ENCODE measurements around the gene FAM118B.

Gene FAM118B

GRCh38 chr11:126211236-126212088 is at the start of gene FAM118B, which contains the start of gene RPUSD4:
Gene FAM118B (plus strand): TSS chr11:126211782. CDS start chr11:126235002, 23,220 bp downstream.
Gene RPUSD4 (minus strand): TSS chr11:126211650. CDS start chr11:126211638, 12 bp downstream.
- DNase-seq, result peak; percentile 98

- DNase-seq, result no peak
Observed at GRCh38 chr11:126162306-126163030, 49.1 kb upstream of the FAM118B start.

- no peak for DNase-seq
Observed at GRCh38 chr11:126163074-126163700, 48.4 kb upstream of the FAM118B start.

DNA sequence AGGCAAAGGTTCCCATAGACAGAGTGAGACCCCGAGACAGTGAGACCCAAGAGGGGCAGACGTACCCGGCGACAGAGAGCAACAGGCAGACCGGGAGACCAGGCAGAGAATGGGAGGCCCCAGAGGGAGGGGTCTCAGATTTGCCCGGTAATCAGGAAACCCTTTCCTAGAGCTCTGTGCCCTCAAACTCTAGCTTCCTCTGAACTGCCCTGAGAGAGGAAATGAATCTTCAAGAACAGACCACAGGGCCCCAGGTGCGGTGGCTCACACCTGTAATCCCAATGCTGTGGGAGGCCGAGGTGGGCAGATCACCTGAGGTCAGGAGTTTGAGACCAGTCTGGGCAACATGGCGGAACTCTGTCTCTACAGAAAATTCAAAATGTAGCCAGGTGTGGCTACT is 47.8 kb upstream of the FAM118B start:
- DNase-seq, result no peak

- DNase-seq, result no peak
Observed at GRCh38 chr11:126164781-126165180, 46.8 kb upstream of the FAM118B start.

DNA sequence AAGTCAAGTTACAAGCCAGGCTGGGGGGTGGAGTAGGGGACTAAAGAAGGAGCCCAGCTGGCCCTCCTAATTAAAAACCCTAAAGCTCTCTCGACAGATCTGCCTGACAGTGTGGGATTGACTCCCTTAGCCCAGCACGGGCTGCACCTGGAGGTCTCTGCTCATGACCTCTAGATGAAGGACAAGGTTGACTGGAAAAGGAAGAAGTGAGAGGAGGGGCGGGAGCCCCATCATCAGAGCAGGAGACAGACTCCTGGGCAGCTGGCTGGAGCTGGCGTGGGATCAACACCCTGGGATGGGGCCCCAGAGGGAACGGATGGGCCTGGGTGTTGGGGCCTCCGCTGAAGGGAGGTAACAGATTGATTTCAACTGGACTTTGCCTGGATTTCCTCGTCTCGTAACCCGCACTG is 46.3 kb upstream of the FAM118B start:
- DNase-seq, result no peak

- no peak for DNase-seq
Observed at GRCh38 chr11:126165757-126166156, 45.8 kb upstream of the FAM118B start.

DNA sequence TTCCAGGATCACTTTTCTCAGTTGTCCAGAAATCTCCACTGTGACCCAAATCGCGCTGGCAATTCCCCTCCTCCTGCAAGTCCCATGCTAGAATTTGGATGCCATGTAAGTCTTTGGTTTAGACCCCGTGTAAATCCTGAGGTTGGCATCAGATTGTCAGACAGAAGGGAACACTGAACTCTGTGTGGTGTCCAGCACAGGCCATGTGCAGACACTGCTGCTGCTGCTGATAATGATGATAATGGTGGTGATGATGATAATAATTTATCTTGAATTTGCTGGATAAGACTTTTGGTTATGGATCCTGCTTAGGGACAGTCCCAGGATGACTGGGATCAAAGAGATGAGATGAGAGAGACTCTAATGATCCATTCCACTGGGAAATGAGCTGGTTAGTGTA is 45.2 kb upstream of the FAM118B start:
- no peak for DNase-seq

DNA sequence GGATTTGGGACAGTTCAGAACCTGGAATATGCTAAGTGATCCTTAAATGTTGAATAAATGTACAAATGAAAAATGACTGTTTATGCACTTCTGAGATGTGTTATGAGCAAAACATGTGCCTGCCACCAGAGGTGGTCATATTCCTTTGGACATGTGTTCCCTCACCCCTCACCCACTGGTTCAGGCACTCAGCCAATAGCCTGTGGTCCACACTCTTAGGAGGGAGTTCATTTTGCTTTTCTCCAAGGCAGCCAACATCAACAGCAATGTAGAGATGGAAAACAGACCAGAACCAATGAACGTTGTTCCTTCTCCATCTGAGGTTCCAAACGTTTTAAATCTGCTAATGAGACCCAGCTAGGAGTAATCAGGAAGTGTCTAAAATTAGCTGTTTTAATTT is 44.1 kb upstream of the FAM118B start:
- DNase-seq, result no peak

GRCh38 chr11:126169291-126169690 is 42.3 kb upstream of the FAM118B start:
- DNase-seq, result no peak

GRCh38 chr11:126172596-126173038 is 39.0 kb upstream of the FAM118B start:
- no peak for DNase-seq

DNA sequence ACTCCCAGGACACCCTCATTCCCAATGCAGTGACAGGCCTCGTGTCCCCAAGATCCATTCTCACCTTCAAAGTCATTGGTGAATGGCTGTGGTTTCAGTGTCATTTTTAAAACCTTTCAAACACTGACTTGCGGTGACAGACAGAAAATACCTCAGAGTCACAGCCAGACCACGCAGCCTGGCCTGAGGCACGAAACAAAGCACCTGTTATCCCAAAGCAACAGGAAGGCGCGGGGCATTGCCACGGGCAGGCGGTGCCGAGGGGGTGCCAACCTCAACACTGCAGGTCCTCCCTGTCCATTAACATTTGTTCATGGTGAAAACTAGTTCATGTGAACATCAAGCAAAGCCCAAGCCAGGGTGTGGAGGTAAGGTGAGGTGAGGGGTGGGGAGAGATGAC is 38.3 kb upstream of the FAM118B start:
- no peak for DNase-seq

- no peak for DNase-seq
Observed at GRCh38 chr11:126174816-126175215, 36.8 kb upstream of the FAM118B start.

DNA sequence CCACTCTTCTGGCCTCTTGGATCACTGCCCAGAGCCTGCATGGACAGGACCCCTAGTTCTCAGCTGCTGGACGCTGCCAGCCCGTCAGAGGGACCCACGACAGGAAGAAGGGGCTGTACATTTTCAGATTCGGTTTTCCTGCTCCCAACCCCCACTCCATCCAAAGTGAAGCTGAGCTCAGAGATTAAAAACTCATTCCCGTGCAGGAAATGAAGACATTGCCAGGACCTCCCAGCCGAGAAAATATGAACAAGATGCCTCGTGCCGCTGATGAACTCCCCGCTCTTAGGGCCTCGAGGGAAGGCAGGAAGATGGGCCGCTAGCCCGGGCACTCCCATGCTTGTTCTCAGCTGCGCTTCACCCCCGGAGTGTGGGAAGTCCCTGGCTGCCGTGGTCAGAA is 36.2 kb upstream of the FAM118B start:
- no peak for DNase-seq

DNA sequence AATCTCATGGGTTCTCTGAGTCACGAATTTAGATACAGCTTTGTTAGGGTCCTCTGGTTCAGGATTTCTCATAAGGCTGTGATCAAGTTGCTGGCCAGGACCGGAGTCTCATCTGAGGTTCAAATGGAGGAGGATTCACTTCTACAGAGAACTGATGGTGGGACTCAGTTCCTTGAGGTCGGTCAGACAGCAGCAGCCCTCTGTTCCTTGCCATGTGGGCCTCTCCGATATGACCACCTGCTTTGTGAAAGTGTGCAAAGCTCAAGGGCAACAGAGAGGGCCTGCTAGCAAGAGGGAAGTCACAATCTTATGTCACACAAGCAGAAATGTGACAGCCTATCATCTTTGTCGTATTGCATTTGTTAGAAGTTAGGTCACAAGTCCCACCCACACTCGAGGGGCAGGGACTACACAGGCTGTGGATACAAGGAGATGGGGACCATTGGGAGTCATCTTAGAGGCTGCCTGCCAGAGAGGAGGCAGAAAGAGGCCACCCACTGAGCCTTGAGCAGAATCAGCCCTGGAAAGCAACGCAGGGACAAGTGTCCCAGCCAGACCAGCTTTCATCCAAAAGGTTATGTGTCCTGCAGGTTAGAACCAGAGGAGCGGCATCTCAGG is 34.6 kb upstream of the FAM118B start:
- DNase-seq, result no peak

GRCh38 chr11:126181939-126182730 is 29.4 kb upstream of the FAM118B start:
- no peak for DNase-seq

DNA sequence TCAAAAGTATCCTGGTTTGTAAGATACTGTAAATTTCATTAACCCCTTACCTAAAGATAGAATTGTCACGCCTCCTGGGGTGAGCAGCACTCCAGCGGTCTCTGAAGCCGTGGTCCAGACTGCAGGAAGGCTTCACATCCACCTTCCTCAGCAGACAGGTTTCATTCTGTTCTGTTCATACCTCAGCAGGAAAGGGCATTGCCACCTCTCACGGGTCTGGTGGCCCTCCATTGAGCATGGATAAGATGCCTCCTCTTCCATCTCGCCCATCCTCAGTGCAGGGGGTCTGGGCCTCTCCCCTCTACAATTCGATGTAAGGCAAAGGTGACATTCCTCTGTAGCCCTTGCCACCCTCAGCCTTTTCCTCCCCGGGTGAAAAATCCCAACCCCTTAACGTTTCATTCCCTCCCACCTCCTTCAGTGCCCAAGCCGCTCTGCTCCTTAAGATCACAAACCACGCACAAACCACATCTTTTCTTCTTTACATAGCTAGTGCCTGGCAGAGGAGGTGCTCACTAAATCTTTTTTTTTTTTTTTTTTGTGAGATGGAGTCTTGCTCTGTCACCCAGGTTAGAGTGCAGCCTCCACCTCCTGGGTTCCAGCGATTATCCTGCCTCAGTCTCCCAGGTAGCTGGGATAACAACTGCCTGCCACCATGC is 28.7 kb upstream of the FAM118B start:
- no peak for DNase-seq

DNA sequence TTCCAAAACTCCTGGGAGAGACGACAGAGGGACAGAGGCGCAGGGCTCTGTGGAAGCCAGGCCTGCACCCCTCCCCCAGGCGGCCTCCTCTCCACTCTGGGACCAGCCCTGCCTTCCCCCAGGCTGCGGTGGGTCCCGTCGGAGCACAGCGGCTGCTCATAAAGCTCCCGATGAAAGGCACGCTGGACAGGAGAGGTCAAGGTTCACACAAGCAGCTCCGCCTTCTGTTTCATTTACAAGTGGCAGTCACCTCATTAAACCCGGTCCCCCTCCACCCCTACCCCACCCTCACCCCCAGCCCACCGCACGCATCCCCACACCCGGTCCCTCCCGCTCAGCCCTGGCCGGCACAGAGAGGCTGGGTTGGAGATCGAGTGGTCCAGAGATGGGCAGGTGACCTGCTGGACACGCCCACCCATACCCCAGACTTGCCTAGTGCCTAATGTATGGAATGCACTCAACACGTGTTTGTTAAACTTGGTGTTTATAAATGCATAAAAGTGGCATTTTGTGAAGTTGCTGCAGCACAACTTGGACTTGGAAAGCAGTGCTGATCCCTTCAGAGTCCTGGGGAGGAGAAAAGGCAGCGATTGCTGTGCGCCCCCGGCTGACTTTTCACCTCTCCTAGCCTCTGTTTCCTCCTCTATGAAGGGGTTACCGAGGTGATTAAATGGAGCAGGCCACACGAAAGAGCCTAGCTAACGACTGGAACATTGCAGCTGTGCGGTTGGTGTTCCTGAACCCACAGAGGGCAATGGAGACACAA is 26.1 kb upstream of the FAM118B start:
- DNase-seq, result no peak

DNA sequence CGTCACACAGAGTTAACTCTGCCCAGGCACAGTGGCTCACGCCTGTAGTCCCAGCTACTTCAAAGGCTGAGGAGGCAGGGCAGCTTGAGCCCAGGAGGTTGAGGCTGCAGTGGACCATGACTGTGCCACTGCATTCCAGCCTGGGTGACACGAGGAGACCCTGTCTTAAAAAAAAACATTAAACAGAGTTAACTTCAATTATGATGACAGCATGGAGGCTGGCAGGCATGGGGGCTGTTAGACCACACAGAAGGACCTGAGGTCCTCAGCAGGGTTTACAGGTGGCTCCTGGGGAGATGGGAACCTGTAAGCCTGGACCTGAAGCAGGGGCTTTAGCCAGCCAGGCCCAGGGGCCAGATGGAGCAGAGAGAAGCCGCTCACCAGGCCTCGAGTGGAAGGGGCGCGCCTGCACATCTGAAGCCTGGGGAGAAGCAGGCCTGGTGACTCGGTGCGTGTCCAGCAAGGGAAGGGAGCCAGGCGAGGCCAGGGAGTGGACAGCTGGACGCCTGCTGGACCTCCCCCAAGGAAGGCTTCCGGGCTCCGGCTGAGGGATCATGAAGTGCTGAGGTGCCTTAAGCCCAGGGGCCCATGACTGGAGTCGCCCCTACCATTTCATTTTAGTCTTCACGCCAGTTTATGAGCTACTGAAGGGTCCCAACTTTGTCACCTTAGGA is 25.4 kb upstream of the FAM118B start:
- DNase-seq, result no peak

All from stimulated activated CD4-positive, alpha-beta T cell treated with anti-CD3 and anti-CD28 coated beads, Interleukin-12 subunit alpha, Interleukin-12 subunit beta, amount 100 ng/mL, for 4 hours (primary cell).